LNCAP (cell line): ENCODE data around the gene NUAK1.

Source experiments
- TF ChIP-seq, protein P1 (sequence below): fragments of 450-650 bp; IDR thresholded peaks from 2 replicates; pipeline ENCODE4 v1.5.1; 2017; ENCODE audit warnings: mild to moderate bottlenecking

The NUAK1 gene

DNA sequence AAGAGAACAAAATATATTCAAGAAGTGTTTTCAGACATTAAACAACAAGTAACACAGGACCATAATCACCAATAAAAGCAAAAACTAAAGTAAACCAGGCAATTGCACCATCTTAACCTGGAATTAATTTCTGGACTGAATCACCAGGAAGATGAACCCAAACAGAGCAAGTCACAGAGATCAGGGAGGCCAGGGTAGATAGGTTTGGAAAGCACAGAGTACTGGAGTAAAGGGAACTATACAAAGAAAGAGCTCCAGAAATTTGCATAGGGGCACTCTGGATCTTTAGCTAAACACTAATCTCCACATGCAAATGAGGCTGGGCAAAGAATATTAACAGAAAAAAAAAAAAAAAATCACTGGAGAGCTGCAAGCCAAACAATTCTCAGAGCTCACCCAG, 84.7 kb downstream of the NUAK1 start:
- TF ChIP-seq, protein P1, sequence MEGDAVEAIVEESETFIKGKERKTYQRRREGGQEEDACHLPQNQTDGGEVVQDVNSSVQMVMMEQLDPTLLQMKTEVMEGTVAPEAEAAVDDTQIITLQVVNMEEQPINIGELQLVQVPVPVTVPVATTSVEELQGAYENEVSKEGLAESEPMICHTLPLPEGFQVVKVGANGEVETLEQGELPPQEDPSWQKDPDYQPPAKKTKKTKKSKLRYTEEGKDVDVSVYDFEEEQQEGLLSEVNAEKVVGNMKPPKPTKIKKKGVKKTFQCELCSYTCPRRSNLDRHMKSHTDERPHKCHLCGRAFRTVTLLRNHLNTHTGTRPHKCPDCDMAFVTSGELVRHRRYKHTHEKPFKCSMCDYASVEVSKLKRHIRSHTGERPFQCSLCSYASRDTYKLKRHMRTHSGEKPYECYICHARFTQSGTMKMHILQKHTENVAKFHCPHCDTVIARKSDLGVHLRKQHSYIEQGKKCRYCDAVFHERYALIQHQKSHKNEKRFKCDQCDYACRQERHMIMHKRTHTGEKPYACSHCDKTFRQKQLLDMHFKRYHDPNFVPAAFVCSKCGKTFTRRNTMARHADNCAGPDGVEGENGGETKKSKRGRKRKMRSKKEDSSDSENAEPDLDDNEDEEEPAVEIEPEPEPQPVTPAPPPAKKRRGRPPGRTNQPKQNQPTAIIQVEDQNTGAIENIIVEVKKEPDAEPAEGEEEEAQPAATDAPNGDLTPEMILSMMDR, result no peak

DNA sequence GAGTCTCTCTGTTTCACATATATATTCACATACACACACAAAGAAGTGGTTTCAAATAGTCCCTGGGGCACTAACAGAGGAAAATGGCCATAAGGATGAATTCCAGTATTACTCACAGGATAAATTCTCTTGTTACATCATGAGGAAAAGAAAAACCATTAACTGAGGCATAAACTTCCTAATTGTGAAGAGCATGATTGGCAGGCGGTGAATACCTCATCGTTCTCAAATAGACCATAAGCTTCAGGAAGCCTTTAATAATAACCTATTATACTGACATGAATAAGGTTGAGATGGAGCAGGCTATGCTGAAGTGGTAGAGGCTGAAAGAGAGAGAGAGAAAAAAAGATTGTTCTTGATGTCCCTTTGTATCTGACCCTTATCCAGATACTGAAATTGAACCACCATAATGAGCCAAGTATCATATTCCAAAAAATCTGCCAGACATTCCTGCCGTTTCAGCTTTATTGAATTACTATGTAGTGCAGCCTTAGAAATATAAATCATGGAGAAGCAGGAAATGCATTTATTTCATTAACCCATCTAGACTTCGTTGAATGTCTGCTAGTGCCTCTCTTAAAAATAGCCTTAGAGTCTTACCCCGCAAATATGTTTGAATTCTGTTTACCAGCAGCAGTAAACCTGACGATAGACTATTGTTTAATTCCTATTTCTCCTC, 86.8 kb downstream of the NUAK1 start:
- TF ChIP-seq, protein P1, result no peak

DNA sequence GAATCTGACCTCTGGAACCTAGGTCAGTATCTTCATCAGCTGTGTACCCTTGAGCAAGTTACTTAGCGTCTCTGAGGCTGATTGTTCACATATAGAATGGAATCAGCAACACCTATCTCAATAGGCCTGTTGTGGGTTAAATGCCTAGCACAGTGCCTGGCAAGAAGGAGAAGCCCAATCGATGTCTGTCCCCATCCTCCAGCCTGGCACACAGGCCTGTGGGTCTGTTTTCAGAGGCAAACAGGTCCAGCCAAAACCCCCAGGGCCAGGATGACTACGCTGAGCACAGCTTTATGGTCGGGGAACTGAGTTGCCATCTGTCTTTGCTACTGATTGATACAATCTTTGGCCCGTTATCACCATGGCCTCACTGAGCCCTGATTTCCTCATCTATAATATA, 89.2 kb downstream of the NUAK1 start:
- TF ChIP-seq, protein P1, result no peak

DNA sequence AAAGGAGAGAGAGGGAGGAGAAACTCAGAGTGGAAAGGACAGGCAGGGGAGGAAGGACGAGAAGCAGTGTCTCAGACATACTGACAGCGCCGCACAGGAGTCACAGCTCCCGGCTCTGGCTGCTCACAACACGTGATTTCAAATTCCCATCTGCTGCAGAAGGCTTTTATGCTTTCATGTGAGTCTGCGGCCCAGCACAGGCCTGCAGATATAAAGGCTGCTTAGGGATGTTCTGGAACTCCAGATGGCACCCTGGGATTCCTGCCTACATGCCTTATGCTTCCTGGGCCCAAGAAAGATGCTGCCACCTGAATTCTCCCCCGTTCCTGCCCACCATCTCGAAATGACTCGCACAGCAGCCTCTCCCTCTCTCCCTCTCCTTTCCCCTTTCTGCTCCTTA, 89.6 kb downstream of the NUAK1 start:
- TF ChIP-seq, protein P1, result no peak

DNA sequence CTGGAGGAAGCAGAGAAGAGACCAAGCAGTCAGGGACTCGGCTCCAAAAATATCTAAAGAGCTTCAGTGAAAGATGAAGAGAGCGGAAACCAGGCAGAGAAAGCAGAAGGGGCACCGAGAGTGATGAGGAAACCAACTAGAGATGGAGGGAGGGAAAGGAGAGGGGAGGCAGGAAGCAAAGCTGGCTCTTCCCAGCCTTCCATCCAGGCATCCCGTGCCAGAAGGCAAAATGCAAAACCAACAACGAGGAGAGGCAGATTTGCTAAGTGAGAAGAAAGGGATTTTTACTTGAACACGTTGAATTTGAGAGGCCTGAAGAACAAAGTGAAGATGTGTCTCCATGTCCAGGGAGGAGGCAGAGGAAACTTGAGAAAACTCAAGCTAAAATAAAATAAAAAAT, 90.1 kb downstream of the NUAK1 start:
- TF ChIP-seq, protein P1, result no peak

DNA sequence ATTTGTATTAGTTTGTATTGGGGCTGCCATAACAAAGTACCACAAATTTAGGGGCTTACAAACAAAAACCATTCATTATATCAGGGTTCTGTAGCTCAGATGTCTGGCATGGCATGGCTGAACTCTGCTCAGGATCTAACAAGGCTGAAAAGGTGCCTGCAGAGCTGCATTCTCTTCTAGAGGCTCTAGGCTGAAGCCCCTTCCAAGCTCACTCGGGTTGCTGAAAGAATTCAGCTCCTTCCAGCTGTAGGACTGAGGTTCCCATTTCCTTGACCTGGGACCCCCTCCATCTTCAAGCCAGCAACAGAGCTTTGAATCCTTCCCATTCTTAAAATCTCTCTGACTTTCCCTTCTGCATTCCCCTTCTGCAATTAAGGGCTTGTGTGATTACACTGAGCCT, 90.7 kb downstream of the NUAK1 start:
- TF ChIP-seq, protein P1, result no peak

DNA sequence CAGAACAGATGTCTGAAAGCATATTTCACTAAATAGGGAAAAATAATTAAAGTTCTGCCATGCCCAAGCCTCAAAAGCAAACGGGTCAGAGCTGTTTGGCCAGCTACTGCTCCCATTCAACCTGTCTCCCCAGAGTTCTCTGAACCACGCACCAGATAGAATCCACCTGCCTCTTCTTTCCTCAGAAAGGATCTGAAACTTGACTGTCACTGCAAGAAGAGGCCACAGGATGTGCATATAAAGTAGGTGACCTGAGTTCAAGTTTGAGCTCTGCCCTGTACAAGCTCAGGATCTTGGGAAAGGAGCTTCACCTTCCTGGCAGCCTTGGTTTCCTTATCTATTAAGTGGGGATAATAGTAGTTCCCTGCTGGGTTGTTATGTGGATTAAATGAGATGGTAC, 91.8 kb downstream of the NUAK1 start:
- TF ChIP-seq, protein P1, result no peak
